ENCODE results near the gene MAFG.

The MAFG gene

DNA sequence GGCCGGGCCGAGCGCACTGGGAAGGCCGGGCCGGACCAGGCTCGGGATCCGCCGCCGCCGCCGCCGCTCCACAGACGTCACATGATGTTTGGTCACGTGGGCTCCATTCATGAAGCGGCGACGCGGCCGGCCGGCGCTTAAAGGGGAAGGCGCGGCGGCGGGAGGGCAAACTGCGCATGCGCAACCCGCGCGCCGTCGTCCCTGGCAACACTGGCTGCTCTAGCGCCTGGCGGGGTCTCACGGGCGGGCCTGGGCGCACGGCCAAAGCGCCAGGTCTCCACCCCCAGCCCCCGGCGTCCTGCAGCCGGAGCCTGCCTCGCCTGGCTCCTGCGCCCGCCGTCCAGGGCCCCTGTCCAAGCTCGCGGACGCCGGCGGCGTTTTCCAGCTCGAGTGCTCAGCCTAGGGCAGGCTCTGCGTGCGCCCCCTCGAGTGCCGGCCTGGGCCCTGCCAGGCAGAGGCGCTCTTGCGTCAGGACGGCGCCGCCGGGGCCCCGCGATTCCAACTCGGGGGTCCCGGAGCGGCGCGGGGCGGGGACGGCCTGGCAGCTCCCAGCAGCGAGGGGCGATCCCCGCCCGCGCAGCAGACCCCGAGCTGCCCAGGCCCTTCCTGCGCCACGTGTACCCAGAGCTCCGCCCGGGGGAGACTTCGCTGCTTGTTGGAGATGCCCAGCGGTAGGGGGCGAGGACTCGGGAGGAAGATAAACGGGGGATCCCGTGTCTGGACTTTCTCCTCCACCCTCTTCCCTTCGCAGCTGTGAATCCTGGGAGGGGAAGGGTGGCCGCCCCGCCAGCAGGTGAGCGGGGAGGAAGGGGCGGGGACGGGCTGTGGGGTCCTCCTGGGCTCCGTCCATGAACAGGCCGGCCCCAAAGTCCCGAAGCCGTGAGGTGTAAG lies at the start of gene MAFG:
MAFG (minus strand) TSS at position 83 of the 891 bp plus-strand sequence. CDS start 4,550 bp downstream, outside the sequence.
- DNase-seq: peak; percentile 89

DNA sequence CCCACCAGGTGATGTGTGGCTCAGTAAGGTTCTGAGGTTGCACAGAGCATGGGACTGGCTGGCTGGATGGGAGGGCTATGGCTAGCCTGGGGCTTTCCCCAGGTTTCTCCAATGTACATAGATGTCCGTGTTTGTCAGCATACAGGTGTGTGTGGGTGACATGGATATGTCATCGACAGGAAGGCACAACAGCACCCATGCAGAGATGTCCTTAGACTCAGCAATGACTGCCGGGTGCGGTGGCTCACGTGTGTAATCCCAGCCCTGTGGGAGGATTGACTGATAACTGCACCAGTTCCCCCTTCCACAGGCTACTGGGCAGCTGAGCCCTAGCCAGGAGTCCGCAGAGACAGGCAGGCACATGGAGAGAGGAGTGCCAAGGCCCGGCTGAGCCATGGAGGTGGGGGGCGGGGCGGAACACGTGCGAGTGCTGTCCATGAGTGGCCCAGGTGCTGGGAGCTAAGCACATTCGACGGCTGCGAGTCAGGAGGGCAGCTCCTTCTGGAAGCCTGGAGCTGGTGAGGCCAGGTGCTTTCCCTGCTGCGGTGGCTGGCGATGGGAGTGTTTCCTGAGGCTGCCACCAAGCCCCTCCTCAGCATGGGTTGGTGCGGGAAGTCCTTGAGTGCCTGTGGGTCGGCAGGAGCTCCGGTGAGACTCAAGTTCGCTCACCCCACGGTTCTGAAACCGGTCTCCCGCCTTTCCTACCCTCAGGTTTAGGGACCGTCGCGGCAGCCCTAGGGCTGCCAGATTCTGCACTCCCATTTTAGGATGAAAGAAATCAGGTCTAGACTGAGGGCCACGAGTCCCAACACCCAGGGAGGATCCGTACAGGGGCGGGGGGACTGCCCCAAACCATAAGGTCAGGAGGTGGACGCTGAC lies 49.0 kb upstream of the MAFG start:
- peak; percentile 48 for DNase-seq

DNA sequence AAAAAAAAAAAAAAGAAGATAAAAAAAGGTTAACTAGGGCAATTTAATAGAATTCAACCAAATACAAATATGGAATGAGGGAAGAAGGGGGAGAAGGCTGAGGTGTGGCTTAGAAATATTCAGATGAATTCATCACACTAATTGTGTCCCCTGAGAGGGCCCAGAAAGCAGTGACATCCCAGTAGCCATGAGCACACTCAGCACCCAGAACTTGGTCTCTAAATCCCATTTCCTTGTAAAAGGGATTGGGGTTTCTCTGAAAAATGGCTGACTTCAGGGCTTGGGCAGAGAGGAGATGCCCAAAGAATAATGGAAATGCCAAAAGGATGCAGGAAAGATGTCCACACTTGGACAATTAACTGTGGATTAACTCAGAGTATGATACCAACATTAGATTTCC lies 45.9 kb upstream of the MAFG start:
- no peak for DNase-seq

DNA sequence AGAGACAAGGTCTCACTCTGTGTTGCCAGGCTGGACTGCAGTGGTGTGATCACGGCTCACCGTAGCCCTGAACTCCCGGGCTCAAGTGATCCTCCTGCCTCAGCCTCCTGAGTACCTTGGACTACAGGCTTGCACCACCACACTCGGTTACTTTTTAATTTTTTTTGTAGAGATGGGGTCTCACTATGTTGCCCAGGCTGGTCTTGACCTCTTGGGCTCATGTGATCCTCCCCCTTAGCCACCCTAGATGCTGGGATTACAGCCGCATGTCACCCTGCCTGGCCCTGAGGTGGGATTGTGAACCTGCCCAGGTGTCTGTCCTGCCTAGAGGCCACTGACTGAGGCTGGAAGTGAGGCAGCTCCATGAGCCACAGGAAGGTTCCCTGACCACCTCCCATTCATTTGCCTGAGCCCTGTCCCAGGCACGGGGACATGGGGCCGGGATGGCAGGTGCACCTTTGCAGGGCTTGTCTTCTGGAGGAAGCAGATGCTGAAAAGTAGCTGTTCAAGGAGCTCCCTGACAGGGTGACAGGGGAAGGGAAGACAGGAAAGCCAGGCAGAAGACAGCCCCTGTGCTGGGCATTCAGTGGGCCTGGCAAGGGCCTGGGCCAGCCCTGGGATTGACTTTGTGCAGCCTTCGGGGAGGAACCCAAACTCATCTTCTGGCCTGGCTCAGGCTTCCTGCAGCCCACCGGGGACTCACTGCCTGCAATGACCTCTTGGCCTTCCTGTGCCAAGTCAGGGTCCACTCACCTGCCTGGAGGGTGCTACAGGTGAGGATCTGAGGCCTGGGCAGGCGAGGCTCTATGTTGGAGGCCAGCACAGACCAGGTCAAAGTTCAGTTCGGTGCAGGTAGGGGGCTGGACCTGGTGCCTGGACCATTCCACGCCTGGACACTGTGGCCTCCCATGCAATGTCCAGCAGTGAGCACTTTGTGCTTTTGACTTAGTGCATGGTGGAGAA lies 41.6 kb upstream of the MAFG start:
- DNase-seq: no peak

DNA sequence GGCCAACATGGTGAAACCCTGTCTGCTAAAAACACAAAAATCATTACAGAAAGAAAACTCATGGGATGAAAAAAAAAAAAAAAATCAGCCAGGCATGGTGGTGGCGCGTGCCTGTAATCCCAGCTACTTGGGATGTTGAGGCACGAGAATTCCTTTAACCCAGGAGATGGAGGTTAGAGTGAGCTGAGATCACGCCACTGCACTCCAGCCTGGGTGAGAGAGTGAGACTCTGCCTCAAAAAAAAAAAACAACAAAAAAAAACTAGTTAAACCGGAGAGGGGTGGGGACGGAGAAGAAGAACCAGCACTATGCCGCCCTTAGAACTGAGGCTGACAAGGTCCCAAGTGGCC lies 40.8 kb upstream of the MAFG start:
- no peak for DNase-seq

- peak; percentile 90 for DNase-seq
Measured at GRCh38 chr17:81967533-81968395, 40.2 kb upstream of the MAFG start.

- DNase-seq: no peak
Measured at GRCh38 chr17:81967244-81967532, 39.7 kb upstream of the MAFG start.

DNA sequence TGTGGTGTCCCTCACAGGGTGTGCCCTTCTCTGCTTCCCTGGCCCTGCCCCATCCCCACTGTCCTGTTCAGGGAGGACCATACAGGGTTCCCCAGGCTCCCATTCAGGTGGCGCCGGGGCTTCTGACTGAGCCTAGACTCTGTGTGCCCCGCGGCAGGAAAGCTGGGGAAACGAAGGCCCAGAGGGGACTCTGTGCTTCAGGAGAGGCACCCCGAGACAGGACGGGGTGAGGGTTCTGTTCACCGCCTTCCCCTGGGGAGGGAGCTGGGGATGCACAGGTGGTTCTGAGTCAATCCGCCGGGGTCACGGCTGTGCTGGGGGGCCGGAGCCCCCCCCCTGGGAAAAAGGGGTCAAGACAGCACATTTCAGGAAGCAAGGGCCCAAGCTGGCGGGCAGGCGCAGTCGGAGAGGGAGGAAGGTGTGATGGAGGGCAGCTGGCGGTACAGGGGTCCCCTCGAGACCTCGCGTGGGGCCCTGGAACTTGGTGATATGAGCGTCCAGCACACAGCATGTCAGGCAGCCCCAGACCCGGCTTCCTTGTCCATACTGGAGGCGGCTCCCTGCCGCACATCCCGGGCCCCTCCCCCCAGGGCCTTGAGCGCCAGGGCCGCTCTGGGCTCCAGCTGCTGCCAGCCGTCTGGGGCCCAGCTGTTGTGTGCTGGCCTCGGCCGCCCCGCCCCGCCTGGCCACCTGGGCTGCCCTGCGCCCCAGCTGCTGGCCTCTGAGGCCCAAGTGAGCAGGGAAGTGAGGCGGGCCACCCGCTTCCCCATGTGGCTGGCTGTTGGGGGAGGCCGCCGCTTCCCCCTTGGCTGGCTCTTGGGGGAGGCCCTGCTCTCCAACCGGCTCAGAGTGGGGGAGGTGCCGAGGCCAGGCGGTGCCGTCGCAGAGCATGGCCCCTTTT lies 39.1 kb upstream of the MAFG start:
- DNase-seq: no peak

DNA sequence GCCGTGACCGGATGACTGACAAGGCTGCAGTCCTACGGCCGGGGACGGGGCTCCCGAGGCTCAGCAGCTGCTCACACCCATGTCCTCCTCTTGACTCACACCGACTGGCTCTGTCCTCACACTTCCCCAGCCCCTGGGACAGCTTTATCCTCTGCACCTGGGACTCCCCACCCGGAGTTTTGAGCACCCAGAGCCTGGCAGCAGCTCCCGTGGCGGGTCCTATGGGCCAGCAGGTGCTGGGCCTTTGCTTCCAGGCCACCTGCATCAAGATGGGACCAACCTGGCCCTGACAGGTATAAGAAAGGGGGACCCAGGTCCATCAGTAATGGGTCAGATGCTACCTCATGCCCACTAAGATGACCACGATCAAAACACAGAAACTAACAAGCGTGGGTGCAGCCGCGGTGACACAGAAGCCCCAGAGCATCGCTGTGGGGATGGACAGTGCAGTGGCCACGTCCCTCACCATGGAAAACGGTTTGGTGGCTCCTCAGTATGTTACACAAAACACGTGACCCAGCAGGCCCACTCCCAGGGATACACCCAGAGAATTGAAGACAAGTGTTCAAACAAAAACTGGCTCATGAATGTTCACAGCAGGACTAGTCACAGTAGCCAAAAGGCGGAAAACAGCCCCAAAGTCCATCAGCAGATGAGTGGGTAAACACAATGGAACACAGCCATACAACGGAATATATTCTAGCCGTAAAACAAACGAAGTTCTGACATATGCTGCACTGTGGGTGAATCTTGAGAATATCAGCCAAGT lies 36.7 kb upstream of the MAFG start:
- DNase-seq: no peak

DNA sequence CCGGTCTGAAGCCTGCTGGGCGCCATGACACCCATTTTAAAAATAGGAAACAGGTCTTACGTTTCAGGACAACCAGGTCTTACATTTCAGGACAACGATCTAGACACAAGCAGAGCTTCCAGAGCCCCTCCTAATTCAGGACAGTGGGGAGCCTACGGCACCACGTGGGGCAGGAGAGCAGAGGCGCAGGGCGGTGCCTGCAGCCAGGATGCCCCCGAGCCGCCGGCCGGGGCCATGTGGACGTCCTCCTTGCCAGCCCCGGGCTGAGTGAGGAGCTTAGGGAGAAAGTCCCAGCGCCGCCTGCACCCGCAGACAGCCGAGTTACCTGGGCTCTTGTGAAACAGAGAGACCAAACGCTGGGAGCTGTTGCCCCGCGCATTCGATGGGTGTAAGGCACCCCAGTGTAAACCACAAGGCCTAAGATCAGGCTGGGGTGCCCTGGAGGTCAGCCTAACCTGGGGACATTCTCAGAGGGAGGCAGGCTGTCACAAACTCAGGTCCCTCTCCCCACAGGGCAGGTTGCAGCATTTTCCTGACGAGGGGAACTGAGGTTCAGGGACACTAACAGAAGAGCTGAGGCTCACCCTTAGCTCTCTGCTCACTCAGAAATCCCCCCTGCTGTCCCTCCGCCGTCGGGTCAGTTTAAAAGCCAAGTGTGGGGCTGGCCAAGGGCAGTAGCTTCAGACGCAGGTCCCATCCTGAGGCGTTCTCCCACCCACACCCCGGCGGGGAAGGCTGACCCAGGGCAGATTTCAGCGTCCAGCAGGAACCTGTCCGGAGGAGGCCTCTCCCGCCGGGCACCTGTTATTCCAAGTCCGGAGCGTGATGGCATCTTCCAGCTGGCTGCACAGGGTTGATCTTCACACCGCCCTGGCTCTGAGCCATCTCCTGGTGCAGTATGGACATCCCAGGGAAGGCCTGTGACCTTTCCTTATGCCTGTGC lies 35.2 kb upstream of the MAFG start:
- no peak for DNase-seq

DNA sequence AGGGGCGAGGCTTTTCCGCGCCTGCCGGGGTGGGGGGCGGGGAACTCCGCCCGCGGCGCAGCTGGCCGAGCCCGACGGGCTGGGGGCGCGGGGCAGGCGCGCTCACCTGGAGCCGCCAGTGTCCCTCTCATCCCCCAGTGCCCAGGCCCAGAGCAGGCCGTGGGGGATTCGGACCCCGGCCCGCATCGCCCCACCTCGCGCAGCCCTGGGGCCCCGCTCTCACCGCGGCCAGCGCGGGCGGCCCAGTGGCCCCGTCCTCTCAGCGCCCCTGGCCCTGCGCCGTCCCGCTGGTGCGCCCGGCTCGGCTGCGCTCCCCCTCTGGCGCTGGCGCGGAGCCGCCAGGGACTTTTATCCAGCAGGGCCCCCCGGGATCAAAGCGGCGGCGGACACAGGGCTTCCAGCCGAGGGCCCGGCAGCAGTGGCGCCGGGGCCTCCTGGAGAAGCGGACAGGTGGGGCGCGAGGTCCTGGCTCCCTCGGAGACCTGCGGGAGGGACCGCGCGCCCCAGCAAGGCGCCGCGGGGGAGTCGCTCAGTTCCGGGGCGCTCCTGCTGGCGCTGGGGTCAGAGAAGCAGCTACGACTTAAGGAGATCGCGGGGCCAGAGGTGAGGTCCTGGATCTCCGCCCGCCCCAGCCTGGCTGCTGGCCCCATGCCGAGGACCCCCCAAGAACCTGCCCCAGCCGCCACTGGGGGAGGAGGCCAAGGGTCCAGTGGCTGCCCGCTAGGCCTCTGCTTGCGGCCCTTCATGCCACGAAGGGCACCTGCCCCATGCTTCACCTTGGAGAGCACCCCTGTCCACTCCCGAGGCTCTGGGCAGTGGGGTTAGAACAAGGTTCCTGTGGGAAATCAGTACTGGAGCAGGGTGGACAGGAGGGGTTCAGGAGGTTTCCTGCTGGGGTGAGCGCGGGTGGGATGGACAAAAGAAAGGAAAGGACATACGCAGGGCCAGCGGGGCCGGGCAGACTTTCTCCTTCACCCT lies 34.3 kb upstream of the MAFG start:
- DNase-seq: no peak

- DNase-seq: no peak
Measured at GRCh38 chr17:81961087-81961511, 33.6 kb upstream of the MAFG start, which contains the start of gene NOTUM. TSS of gene NOTUM (minus strand) at chr17:81961187. CDS start at chr17:81960909, 278 bp downstream.

DNA sequence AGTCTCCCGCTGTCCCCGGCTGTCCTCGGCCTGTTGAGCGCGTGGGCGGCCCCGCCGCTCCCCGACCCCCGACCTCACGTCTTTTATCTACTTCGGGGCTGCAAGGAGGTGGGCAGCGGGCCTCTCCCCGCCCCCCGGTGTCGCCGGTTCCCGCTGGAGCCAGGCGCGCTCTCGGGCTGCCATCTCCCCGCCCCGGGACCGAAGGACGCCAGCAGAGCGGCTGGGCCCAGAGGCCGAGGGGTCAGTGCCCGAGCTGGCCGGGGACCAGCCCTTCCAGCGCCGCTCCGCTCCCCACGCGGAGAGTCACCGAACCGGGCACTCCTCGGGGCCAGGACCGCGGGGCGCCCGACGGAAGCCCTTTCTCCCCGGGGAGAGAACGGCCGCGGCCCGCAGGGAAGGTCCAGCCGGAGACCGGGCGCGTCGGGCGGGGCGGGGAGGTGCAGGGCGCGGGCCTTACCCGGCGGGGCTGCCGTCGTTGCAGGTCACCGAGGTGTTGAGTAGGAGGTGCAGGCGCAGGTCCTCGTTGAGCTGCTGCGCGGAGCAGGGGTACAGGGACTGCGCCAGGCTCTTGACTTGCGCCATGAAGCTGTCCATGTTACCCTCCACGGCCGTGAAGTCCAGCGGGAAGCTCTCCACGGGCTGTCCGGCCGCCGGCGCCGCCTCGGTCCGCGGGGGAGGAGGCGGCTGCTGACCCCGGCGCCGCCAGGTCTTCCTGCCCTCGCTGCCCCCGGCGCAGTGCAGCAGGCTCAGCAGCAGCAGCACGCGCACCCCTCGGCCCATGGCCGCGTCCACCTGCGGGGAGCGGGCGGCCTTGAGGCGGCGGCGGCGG lies 32.8 kb upstream of the MAFG start:
- DNase-seq: no peak

- peak; percentile 87 for DNase-seq
Measured at GRCh38 chr17:81959362-81960129, 32.0 kb upstream of the MAFG start.

GRCh38 chr17:81958633-81959342 lies 31.3 kb upstream of the MAFG start:
- DNase-seq: no peak
